Measurements from ENCODE around the gene NCCRP1.

DNA sequence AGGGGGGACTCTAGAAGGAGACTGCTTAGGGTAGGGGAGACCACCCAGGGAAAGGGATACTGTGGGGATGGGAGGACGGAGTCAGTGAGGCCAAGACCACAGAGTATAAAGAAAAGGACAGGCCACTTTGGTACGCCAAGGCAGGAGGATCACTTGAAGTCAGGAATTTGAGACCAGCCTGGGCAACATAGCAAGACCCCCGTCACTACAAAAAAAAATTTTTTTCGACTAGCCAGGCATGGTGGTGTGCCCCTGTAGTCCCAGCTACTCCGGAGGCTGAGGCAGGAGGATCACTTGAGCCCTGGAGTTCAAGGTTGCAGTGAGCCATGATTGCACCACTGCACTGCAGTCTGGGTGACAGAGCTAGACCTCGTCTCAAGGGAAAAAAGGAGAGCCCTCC is 41.4 kb downstream of the NCCRP1 start:
- TF ChIP-seq, protein P1, sequence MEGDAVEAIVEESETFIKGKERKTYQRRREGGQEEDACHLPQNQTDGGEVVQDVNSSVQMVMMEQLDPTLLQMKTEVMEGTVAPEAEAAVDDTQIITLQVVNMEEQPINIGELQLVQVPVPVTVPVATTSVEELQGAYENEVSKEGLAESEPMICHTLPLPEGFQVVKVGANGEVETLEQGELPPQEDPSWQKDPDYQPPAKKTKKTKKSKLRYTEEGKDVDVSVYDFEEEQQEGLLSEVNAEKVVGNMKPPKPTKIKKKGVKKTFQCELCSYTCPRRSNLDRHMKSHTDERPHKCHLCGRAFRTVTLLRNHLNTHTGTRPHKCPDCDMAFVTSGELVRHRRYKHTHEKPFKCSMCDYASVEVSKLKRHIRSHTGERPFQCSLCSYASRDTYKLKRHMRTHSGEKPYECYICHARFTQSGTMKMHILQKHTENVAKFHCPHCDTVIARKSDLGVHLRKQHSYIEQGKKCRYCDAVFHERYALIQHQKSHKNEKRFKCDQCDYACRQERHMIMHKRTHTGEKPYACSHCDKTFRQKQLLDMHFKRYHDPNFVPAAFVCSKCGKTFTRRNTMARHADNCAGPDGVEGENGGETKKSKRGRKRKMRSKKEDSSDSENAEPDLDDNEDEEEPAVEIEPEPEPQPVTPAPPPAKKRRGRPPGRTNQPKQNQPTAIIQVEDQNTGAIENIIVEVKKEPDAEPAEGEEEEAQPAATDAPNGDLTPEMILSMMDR (IDR thresholded peaks at IDR 0.05): no peak
- TF ChIP-seq POLR2A (IDR thresholded peaks at IDR 0.05): no peak
